DMS153 (cell line): ENCODE data around the gene IFITM5.
"Not testable (repeated sequence)": the region's sequence is repeated elsewhere in the genome, so short reads cannot be mapped to it uniquely, and the experiment has no call there.

Experiments used
- DNase-seq: peaks from one replicate; lab custom pipeline; 2025; lab: John Stamatoyannopoulos, UW

The IFITM5 gene

GRCh38 chr11:299081-299891 lies at the start of gene IFITM5:
Gene IFITM5, minus strand, starts transcription at chr11:299526. Its CDS starts 36 bp downstream, at chr11:299490.
- DNase-seq: no peak

- no peak for DNase-seq
Measured at GRCh38 chr11:346529-346928, 47.2 kb upstream of the IFITM5 start.

- DNase-seq: no peak
Measured at GRCh38 chr11:344836-345578, 45.7 kb upstream of the IFITM5 start.

- DNase-seq: no peak
Measured at GRCh38 chr11:342328-342727, 43.0 kb upstream of the IFITM5 start.

GRCh38 chr11:340539-341512 lies 41.5 kb upstream of the IFITM5 start:
- DNase-seq: no peak

GRCh38 chr11:339963-340362 lies 40.6 kb upstream of the IFITM5 start:
- no peak for DNase-seq

GRCh38 chr11:337711-338110 lies 38.4 kb upstream of the IFITM5 start:
- no peak for DNase-seq

- DNase-seq: no peak
Measured at GRCh38 chr11:336659-337198, 37.4 kb upstream of the IFITM5 start.

GRCh38 chr11:335779-336658 lies 36.7 kb upstream of the IFITM5 start:
- no peak for DNase-seq

GRCh38 chr11:334264-334994 lies 35.1 kb upstream of the IFITM5 start:
- DNase-seq: no peak

GRCh38 chr11:333616-334263 lies 34.4 kb upstream of the IFITM5 start:
- DNase-seq: not testable (repeated sequence)

GRCh38 chr11:332651-333480 lies 33.5 kb upstream of the IFITM5 start:
- no peak for DNase-seq

GRCh38 chr11:331358-332060 lies 32.2 kb upstream of the IFITM5 start:
- DNase-seq: no peak

- no peak for DNase-seq
Measured at GRCh38 chr11:330694-331357, 31.5 kb upstream of the IFITM5 start.

GRCh38 chr11:330307-330693 lies 31.0 kb upstream of the IFITM5 start:
- no peak for DNase-seq

GRCh38 chr11:329886-330253 lies 30.5 kb upstream of the IFITM5 start:
- DNase-seq: no peak

GRCh38 chr11:328516-329100 lies 29.3 kb upstream of the IFITM5 start:
- DNase-seq: not testable (repeated sequence)
